B cell (primary cell): ENCODE results near the gene TUBB4B. TPM values are rescaled to one million over a fixed set of nuclear protein-coding genes. Genes with fewer than 3 reads are reported as not detected.
"Not testable (repeated sequence)": the region's sequence is repeated elsewhere in the genome, so short reads cannot be mapped to it uniquely, and the experiment has no call there.

ENCODE experiments used
- ATAC-seq: fragments of 200-7000 bp; cut with Tn5 transposase; one replicate; pipeline ENCODE4 v1.10.0; 2021; ENCODE audit warnings: low read depth, mild to moderate bottlenecking, moderate number of reproducible peaks, moderate library complexity
- CTCF ChIA-PET: fragments of 350-600 bp; sonication (Branson Sonifier 250); formaldehyde crosslinking; loops from one replicate; lab custom pipeline; 2021; ENCODE audit warnings: antibody characterized with exemption, inconsistent platforms; lab: Charles Lee
- POLR2A ChIA-PET: fragments of 350-600 bp; sonication (Branson Sonifier 250); formaldehyde crosslinking; loops from one replicate; lab custom pipeline; 2021; ENCODE audit warnings: antibody characterized with exemption; lab: Charles Lee
- DNase-seq: peaks from one replicate; pipeline ENCODE4 v3.0.0; 2013
- H2AFZ ChIP-seq: 2 replicates; pipeline ENCODE4 v1.6.1; 2012; ENCODE audit warnings: mild to moderate bottlenecking, low read depth, low read length; ENCODE audit not compliant: insufficient read depth, poor library complexity, severe bottlenecking
- H3K27ac ChIP-seq, 2 donors: 1 replicate in 1 of 2; 2 replicates in 1 of 2; pipeline ENCODE4 v1.5.1; 2012 to 2013; ENCODE audit warnings: low read length in 2 of 2, mild to moderate bottlenecking in 2 of 2, moderate library complexity in 1 of 2
- H3K27me3 ChIP-seq, 4 experiments: fragments of 200-600 bp in 1 of 4; sonication (generic) in 1 of 4; replicated peaks in 1 of 4; 1 replicate in 2 of 4; 2 replicates in 2 of 4; pipeline versions ENCODE4 v1.6.1 to v1.7.0; 2013 to 2016; ENCODE audit warnings: low read length in 3 of 4, mild to moderate bottlenecking in 2 of 4, mixed read lengths in 1 of 4, moderate library complexity in 1 of 4; ENCODE audit not compliant: insufficient read depth in 4 of 4, control insufficient read depth in 3 of 4; ENCODE audit errors: control extremely low read depth in 1 of 4
- H3K36me3 ChIP-seq, 2 experiments: replicated peaks in 1 of 2; 1 replicate in 1 of 2; 2 replicates in 1 of 2; pipeline versions ENCODE4 v1.6.1 to v1.7.1; 2013; ENCODE audit warnings: low read length in 1 of 2; ENCODE audit not compliant: insufficient read depth in 2 of 2, control insufficient read depth in 1 of 2; ENCODE audit errors: control extremely low read depth in 1 of 2, extremely low read depth in 1 of 2
- H3K4me1 ChIP-seq, 2 donors: fragments of 200-600 bp in 1 of 2; sonication (generic) in 1 of 2; 1 replicate in 1 of 2; 2 replicates in 1 of 2; pipeline versions ENCODE4 v1.5.1 to v1.6.1; 2013 to 2017; ENCODE audit warnings: low read length in 2 of 2; ENCODE audit not compliant: control insufficient read depth in 2 of 2, insufficient read depth in 2 of 2
- H3K4me2 ChIP-seq: replicated peaks from 2 replicates; pipeline ENCODE3; 2012; ENCODE audit warnings: mild to moderate bottlenecking, low read depth, low read length; ENCODE audit not compliant: poor library complexity, severe bottlenecking
- H3K4me3 ChIP-seq, 5 experiments: fragments of 200-600 bp in 1 of 5; sonication (generic) in 1 of 5; 1 replicate in 3 of 5; 2 replicates in 2 of 5; pipeline versions ENCODE4 v1.5.1 to v1.7.0; 2011 to 2016; ENCODE audit warnings: low read length in 4 of 5, mild to moderate bottlenecking in 4 of 5, low read depth in 2 of 5, control low read depth in 1 of 5, moderate library complexity in 1 of 5; ENCODE audit not compliant: insufficient read depth in 1 of 5; ENCODE audit errors: control extremely low read depth in 1 of 5, extremely low read depth in 1 of 5
- H3K79me2 ChIP-seq: fragments of 200-600 bp; sonication (generic); one replicate; pipeline ENCODE4 v1.6.0; 2016; ENCODE audit warnings: low read length; ENCODE audit not compliant: control insufficient read depth, insufficient read depth
- H3K9ac ChIP-seq: fragments of 200-600 bp; sonication (generic); 2 replicates; pipeline ENCODE4 v1.6.1; 2017; ENCODE audit warnings: mild to moderate bottlenecking, low read length, moderate library complexity
- H3K9me3 ChIP-seq, 3 donors: one replicate each; pipeline versions ENCODE4 v1.6.1 to v1.7.1; 2013; ENCODE audit warnings: low read length in 2 of 3; ENCODE audit not compliant: control insufficient read depth in 2 of 3, insufficient read depth in 1 of 3; ENCODE audit errors: control extremely low read depth in 1 of 3
- H4K20me1 ChIP-seq: 2 replicates; pipeline ENCODE4 v1.6.0; 2012; ENCODE audit warnings: mild to moderate bottlenecking, low read length; ENCODE audit not compliant: insufficient read depth, control insufficient read depth, poor library complexity, severe bottlenecking
- H3K27ac Mint-ChIP-seq: one replicate; pipeline ENCODE4 v1.8.0; 2021; ENCODE audit warnings: mixed read lengths
- H3K27me3 Mint-ChIP-seq: one replicate; pipeline ENCODE4 v1.8.0; 2021; ENCODE audit warnings: mixed read lengths
- H3K4me1 Mint-ChIP-seq: one replicate; pipeline ENCODE4 v1.8.0; 2021; ENCODE audit warnings: mixed read lengths
- H3K4me3 Mint-ChIP-seq: one replicate; pipeline ENCODE4 v1.8.0; 2021; ENCODE audit warnings: mixed read lengths
- H3K9me3 Mint-ChIP-seq: one replicate; pipeline ENCODE4 v1.8.0; 2022; ENCODE audit warnings: mixed read lengths; ENCODE audit not compliant: insufficient read depth
- EZH2 ChIP-seq: IDR thresholded peaks from 2 replicates; pipeline ENCODE4 v1.6.1; 2012; ENCODE audit warnings: borderline replicate concordance, low read depth, mild to moderate bottlenecking, moderate library complexity, low read length; ENCODE audit not compliant: insufficient read depth, poor library complexity, severe bottlenecking
- WGBS: methylation state at CpG from one replicate; pipeline ENCODE4 v1.1.5; 2013; ENCODE audit warnings: missing lambda C conversion rate; ENCODE audit not compliant: insufficient coverage; 5-methylcytosine and 5-hydroxymethylcytosine counted together
- intact Hi-C: fragments of 100-400 bp; cut with micrococcal nuclease; formaldehyde crosslinking; loops from one replicate; pipeline ENCODE4 v1.10.0; 2022
- polyA plus RNA-seq: library from polyadenylated mRNA; depleted of rRNA; stranded (reverse); fragments of >200 nt; gene quantifications from 2 replicates; pipeline ENCODE4 v1.2.3, GENCODE V29; 2012
- total RNA-seq, 2 donors: library from RNA; stranded (reverse); fragments of 120-200 nt in 1 of 2; gene quantifications; 1 replicate in 1 of 2; 2 replicates in 1 of 2; pipeline versions ENCODE4 v1.2.3 to v1.2.4, GENCODE V29; 2013 to 2022
- TF ChIP-seq, protein P1 (sequence below): fragments of 200-600 bp; IDR thresholded peaks from one replicate; pipeline ENCODE4 v1.8.0; 2022; ENCODE audit warnings: antibody characterized with exemption, mild to moderate bottlenecking

Gene TUBB4B
- total and polyA plus RNA-seq, 2 donors (not counting 1 experiment from before 2014, with no cell fraction given): 110 to 261 TPM

DNA sequence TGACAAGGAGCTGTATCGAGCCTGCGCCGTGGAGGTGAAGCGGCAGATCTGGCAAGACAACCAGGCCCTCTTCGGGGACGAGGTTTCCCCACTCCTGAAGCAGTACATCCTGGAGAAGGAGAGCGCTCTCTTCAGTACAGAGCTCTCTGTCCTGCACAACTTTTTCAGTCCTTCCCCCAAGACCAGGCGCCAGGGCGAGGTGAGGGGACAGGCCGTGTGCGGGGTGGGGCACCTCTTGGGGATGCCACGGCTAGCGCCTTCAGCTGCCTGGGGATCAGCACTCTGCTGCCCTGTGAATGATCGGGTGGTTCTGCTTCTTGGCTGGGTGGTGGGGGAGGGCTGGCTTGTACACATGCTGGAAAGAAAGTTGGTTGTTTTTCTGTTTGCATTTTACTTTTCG, 15.8 kb downstream of the TUBB4B start:
- Histone ChIP-seq H3K27ac (no peak overlapping the region), H3K9ac (no peak overlapping the region), H3K4me3 (no peak overlapping the region), H3K27me3 (no peaks in the 10 kb centered on the region), H4K20me1 (peaks cover 18% of the 10 kb centered on the region), H3K79me2 (peaks cover 35% of the 10 kb centered on the region), H2AFZ (no peak overlapping the region), H3K4me1 (peaks cover 17 to 27% of the 10 kb centered on the region in 2 donors), H3K4me2 (peak overlapping the region; percentile 92), H3K9me3 (no peaks in the 10 kb centered on the region), H3K36me3 (peaks cover 0 to 17% of the 10 kb centered on the region in 2 experiments)
- CTCF ChIA-PET: interaction anchor here (1.1 to 3.0 kb wide), 3 partner anchors 17 to 30 kb away, joined by 3 to 18 read pairs (median 8); partner anchors contain the start of genes RNF224 and TUBB4B
- Mint-ChIP-seq H3K27ac (peak overlapping the region; percentile 26), H3K4me3 (peak overlapping the region; percentile 86), H3K9me3 (no peaks in the 10 kb centered on the region), H3K27me3 (no peaks in the 10 kb centered on the region), H3K4me1 (peaks cover 25% of the 10 kb centered on the region)
- 94% methylated on average over 11 of the region's 15 CpGs for WGBS
- ATAC-seq (no peak), DNase-seq (no peak)
- POLR2A ChIA-PET: interaction anchor here (0.6 to 1.2 kb wide), 3 partner anchors 10 to 124 kb away, joined by 5 to 6 read pairs (median 6); no protein-coding TSS in a partner anchor
- intact Hi-C loops: no loop called here
- TF ChIP-seq EZH2: no peak
- TF ChIP-seq, protein P1, sequence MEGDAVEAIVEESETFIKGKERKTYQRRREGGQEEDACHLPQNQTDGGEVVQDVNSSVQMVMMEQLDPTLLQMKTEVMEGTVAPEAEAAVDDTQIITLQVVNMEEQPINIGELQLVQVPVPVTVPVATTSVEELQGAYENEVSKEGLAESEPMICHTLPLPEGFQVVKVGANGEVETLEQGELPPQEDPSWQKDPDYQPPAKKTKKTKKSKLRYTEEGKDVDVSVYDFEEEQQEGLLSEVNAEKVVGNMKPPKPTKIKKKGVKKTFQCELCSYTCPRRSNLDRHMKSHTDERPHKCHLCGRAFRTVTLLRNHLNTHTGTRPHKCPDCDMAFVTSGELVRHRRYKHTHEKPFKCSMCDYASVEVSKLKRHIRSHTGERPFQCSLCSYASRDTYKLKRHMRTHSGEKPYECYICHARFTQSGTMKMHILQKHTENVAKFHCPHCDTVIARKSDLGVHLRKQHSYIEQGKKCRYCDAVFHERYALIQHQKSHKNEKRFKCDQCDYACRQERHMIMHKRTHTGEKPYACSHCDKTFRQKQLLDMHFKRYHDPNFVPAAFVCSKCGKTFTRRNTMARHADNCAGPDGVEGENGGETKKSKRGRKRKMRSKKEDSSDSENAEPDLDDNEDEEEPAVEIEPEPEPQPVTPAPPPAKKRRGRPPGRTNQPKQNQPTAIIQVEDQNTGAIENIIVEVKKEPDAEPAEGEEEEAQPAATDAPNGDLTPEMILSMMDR: no peak

DNA sequence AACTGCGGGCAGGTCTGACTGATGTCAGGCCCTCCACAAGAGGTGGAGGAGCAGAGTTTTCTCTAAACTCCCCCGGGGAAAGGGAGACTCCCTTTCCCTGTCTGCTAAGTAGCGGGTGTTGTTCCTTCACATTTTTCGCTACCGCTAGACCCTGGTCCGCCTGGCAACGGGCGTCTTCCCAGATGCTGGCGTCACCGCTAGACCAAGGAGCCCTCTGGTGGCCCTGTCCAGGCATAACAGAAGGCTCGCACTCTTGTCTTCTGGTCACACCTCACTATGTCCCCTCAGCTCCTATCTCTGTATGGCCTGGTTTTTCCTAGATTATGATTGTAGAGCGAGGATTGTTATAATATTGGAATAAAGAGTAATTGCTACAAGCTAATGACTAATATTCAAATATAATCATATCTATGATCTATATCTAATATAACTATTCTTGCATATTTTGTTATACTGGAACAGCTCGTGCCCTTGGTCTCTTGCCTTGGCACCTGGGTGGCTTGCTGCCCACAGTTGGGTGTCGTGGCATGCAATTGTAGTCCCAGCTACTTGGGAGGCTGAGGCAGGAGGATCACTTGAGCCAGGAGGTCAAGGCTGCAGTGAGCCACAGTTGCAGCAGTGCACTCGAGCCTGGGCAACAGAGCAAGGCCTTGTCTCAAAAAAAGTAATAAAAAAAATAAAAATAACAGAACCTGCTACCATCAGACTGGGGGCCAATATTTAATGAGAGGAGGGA, 21.3 kb downstream of the TUBB4B start:
- H3K4me3 ChIP-seq, H3K27me3 ChIP-seq, H3K4me3 Mint-ChIP-seq, H2AFZ ChIP-seq, intact Hi-C loops, H3K9me3 ChIP-seq, H3K27ac ChIP-seq, H3K27ac Mint-ChIP-seq, DNase-seq, ATAC-seq, H3K9me3 Mint-ChIP-seq, H3K4me1 ChIP-seq, H3K4me1 Mint-ChIP-seq, H3K27me3 Mint-ChIP-seq, H3K4me2 ChIP-seq, H3K9ac ChIP-seq: not testable (repeated sequence)
- H3K36me3 ChIP-seq: peaks cover 0 to 30% of the 10 kb centered on the region in 2 experiments
- peaks cover 19% of the 10 kb centered on the region for H4K20me1 ChIP-seq
- peaks cover 31% of the 10 kb centered on the region for H3K79me2 ChIP-seq
- WGBS: 61% methylated on average over 3 of the region's 15 CpGs
- TF ChIP-seq, protein P1: peak; percentile 43
- POLR2A ChIA-PET: interaction anchor here (0.6 kb wide), 1 partner anchor 174 kb away, joined by 3 read pairs; no protein-coding TSS in a partner anchor
- CTCF ChIA-PET: interaction anchor here (0.8 to 3.2 kb wide), 3 partner anchors 26 to 233 kb away, joined by 3 to 13 read pairs (median 4); no protein-coding TSS in a partner anchor
